Loucy (cell line): ENCODE results near the gene ULK1.

ENCODE experiments used
- EZH2phosphoT487 ChIP-seq: fragments of 200-600 bp; IDR thresholded peaks from 2 replicates; pipeline ENCODE4 v1.6.1; 2018; ENCODE audit warnings: antibody characterized with exemption, mild to moderate bottlenecking, moderate library complexity, borderline replicate concordance
- TF ChIP-seq, protein P1 (sequence below): fragments of 200-600 bp; sonication (generic); conservative IDR thresholded peaks from 2 replicates; pipeline ENCODE4 v1.5.1; 2014; ENCODE audit warnings: mild to moderate bottlenecking, antibody characterized with exemption, low read length

DNA sequence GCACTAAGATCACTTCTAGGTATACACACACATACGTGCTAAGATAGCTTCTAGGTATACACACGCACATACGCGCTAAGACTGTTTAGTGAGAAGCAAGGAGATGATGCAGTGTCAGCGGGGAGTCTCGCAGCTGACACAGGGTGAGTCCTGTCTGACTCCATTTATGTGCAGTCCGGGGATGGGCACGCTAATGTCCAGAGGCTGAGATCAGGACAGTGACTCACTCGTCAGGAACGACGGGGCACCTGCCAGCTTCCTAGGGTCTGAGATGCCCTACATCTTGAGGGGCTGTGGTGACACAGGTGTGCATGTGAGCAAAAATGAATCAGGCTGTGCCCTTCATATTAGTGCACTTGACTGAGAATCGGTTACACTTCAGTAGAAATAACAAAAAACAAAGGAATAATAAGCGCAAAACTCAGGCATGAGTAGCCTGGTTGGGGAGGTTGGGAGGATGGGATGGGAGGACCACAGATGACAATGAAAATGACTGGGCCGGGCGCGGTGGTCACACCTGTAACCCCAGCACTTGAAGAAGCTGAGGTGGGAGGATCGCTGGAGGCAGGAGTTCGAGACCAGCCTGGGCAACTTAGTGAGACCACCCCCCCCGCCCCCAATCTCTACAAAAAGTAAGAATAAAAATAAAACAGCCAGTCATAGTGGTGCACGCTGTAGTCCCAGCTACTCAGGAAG is 29.1 kb upstream of the ULK1 start:
- TF ChIP-seq, protein P1, sequence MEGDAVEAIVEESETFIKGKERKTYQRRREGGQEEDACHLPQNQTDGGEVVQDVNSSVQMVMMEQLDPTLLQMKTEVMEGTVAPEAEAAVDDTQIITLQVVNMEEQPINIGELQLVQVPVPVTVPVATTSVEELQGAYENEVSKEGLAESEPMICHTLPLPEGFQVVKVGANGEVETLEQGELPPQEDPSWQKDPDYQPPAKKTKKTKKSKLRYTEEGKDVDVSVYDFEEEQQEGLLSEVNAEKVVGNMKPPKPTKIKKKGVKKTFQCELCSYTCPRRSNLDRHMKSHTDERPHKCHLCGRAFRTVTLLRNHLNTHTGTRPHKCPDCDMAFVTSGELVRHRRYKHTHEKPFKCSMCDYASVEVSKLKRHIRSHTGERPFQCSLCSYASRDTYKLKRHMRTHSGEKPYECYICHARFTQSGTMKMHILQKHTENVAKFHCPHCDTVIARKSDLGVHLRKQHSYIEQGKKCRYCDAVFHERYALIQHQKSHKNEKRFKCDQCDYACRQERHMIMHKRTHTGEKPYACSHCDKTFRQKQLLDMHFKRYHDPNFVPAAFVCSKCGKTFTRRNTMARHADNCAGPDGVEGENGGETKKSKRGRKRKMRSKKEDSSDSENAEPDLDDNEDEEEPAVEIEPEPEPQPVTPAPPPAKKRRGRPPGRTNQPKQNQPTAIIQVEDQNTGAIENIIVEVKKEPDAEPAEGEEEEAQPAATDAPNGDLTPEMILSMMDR: no peak
- no peak for TF ChIP-seq EZH2phosphoT487
